IPS-20b (cell line): Measurements from ENCODE around the gene TBC1D14.

Experiments used
- H3K27ac ChIP-seq: one replicate; pipeline ENCODE4 v1.5.1; 2013; ENCODE audit warnings: low read length
- H3K27me3 ChIP-seq: 2 replicates; pipeline ENCODE4 v1.6.1; 2013; ENCODE audit warnings: mild to moderate bottlenecking, low read length, inconsistent platforms; ENCODE audit not compliant: insufficient read depth
- H3K36me3 ChIP-seq: 2 replicates; pipeline ENCODE4 v1.6.1; 2013; ENCODE audit warnings: low read depth, mild to moderate bottlenecking, inconsistent platforms, low read length, moderate library complexity; ENCODE audit not compliant: insufficient read depth
- H3K4me1 ChIP-seq: 2 replicates; pipeline ENCODE4 v1.6.1; 2013; ENCODE audit warnings: mild to moderate bottlenecking, control low read depth, inconsistent platforms, low read length, moderate library complexity; ENCODE audit not compliant: insufficient read depth
- H3K4me3 ChIP-seq: 2 replicates; pipeline ENCODE4 v1.5.1; 2013; ENCODE audit warnings: mild to moderate bottlenecking, low read length, inconsistent platforms
- H3K9ac ChIP-seq: 2 replicates; pipeline ENCODE4 v1.6.1; 2013; ENCODE audit warnings: low read depth, mild to moderate bottlenecking, inconsistent platforms, low read length, moderate library complexity
- H3K9me3 ChIP-seq: 2 replicates; pipeline ENCODE4 v1.6.1; 2013; ENCODE audit warnings: mild to moderate bottlenecking, low read depth, low read length, inconsistent platforms; ENCODE audit not compliant: insufficient read depth

TBC1D14 gene

GRCh38 chr4:6892190-6892908 lies 17.3 kb upstream of the TBC1D14 start:
- H3K4me1 ChIP-seq = no peaks in the 10 kb centered on the region
- no peak overlapping the region for H3K27ac ChIP-seq
- H3K9ac ChIP-seq = no peak overlapping the region
- no peaks in the 10 kb centered on the region for H3K9me3 ChIP-seq
- no peaks in the 10 kb centered on the region for H3K27me3 ChIP-seq
- H3K4me3 ChIP-seq = no peak overlapping the region
- no peaks in the 10 kb centered on the region for H3K36me3 ChIP-seq

- H3K4me3 ChIP-seq = no peak overlapping the region
- no peaks in the 10 kb centered on the region for H3K9me3 ChIP-seq
- no peaks in the 10 kb centered on the region for H3K4me1 ChIP-seq
- H3K9ac ChIP-seq = no peak overlapping the region
- H3K27ac ChIP-seq = no peak overlapping the region
- H3K27me3 ChIP-seq = no peaks in the 10 kb centered on the region
- no peaks in the 10 kb centered on the region for H3K36me3 ChIP-seq
These were observed 16.8 kb upstream of the TBC1D14 start for GRCh38 chr4:6892909-6893202.

- Histone ChIP-seq H3K27ac (no peak overlapping the region), H3K9me3 (no peaks in the 10 kb centered on the region), H3K4me1 (no peaks in the 10 kb centered on the region), H3K27me3 (no peaks in the 10 kb centered on the region), H3K36me3 (no peaks in the 10 kb centered on the region), H3K4me3 (no peak overlapping the region), H3K9ac (no peak overlapping the region)
These were observed 16.1 kb upstream of the TBC1D14 start for GRCh38 chr4:6893449-6894085.

GRCh38 chr4:6894086-6894478 lies 15.5 kb upstream of the TBC1D14 start:
- Histone ChIP-seq H3K27ac (no peak overlapping the region), H3K27me3 (no peaks in the 10 kb centered on the region), H3K9ac (no peak overlapping the region), H3K36me3 (no peaks in the 10 kb centered on the region), H3K9me3 (no peaks in the 10 kb centered on the region), H3K4me1 (no peaks in the 10 kb centered on the region), H3K4me3 (no peak overlapping the region)

GRCh38 chr4:6894528-6895498 lies 14.8 kb upstream of the TBC1D14 start:
- Histone ChIP-seq H3K27ac (no peak overlapping the region), H3K36me3 (no peaks in the 10 kb centered on the region), H3K4me3 (no peak overlapping the region), H3K9me3 (no peaks in the 10 kb centered on the region), H3K9ac (no peak overlapping the region), H3K4me1 (no peaks in the 10 kb centered on the region), H3K27me3 (no peaks in the 10 kb centered on the region)

- Histone ChIP-seq H3K9me3 (no peaks in the 10 kb centered on the region), H3K27ac (no peak overlapping the region), H3K27me3 (no peaks in the 10 kb centered on the region), H3K9ac (no peak overlapping the region), H3K4me1 (no peaks in the 10 kb centered on the region), H3K4me3 (no peak overlapping the region), H3K36me3 (no peaks in the 10 kb centered on the region)
These were observed 13.6 kb upstream of the TBC1D14 start for GRCh38 chr4:6896035-6896434.

- Histone ChIP-seq H3K4me1 (no peaks in the 10 kb centered on the region), H3K36me3 (no peaks in the 10 kb centered on the region), H3K27ac (no peak overlapping the region), H3K27me3 (no peaks in the 10 kb centered on the region), H3K9me3 (no peaks in the 10 kb centered on the region), H3K4me3 (no peak overlapping the region), H3K9ac (no peak overlapping the region)
These were observed 10.9 kb upstream of the TBC1D14 start for GRCh38 chr4:6898763-6899162.

- Histone ChIP-seq H3K27me3 (no peaks in the 10 kb centered on the region), H3K4me1 (no peaks in the 10 kb centered on the region), H3K27ac (no peak overlapping the region), H3K9me3 (no peaks in the 10 kb centered on the region), H3K36me3 (no peaks in the 10 kb centered on the region), H3K4me3 (no peak overlapping the region), H3K9ac (no peak overlapping the region)
These were observed 9.3 kb upstream of the TBC1D14 start for GRCh38 chr4:6900181-6900812.

GRCh38 chr4:6900956-6901355 lies 8.7 kb upstream of the TBC1D14 start:
- Histone ChIP-seq H3K4me3 (no peak overlapping the region), H3K36me3 (no peaks in the 10 kb centered on the region), H3K27me3 (no peaks in the 10 kb centered on the region), H3K4me1 (no peaks in the 10 kb centered on the region), H3K9me3 (no peaks in the 10 kb centered on the region), H3K9ac (no peak overlapping the region), H3K27ac (no peak overlapping the region)

- H3K36me3 ChIP-seq = no peaks in the 10 kb centered on the region
- H3K27me3 ChIP-seq = peaks cover 2% of the 10 kb centered on the region; the same call in 1 of the 2 replicates
- no peaks in the 10 kb centered on the region for H3K9me3 ChIP-seq
- H3K4me1 ChIP-seq = no peaks in the 10 kb centered on the region
- H3K27ac ChIP-seq = no peak overlapping the region
- H3K9ac ChIP-seq = no peak overlapping the region
- H3K4me3 ChIP-seq = no peak overlapping the region
These were observed 7.8 kb upstream of the TBC1D14 start for GRCh38 chr4:6901669-6902317.

GRCh38 chr4:6902318-6903042 lies 7.1 kb upstream of the TBC1D14 start:
- Histone ChIP-seq H3K36me3 (no peaks in the 10 kb centered on the region), H3K4me3 (no peak overlapping the region), H3K9me3 (no peaks in the 10 kb centered on the region), H3K27ac (no peak overlapping the region), H3K4me1 (no peaks in the 10 kb centered on the region), H3K27me3 (peaks cover 8% of the 10 kb centered on the region), H3K9ac (no peak overlapping the region)
